ENCODE results near the gene PCNX3.

PCNX3 gene

DNA sequence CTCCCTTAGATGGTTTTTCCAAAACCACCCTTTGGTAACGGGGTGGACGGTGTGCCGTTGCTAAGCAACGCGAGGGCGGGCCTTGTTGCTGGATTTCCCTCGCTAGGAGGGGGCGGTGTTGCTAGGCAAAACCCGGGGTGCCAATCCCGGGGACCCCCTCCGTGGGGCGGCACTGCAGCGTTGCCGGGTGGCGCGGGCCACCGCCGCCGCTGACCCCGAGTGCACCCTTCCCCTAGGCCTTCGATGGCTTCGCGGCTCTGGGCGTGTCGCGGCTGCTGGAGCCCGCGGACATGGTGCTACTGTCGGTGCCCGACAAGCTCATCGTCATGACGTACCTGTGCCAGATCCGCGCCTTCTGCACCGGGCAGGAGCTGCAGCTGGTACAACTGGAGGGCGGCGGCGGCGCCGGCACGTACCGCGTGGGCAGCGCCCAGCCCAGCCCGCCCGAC lies 30.8 kb upstream of the PCNX3 start:
- TF ChIP-seq CTCF (IDR thresholded peaks at IDR 0.05; ENCODE audit: low read depth, low read length): no peak
- Histone ChIP-seq H3K4me3 (ENCODE audit: low read depth, low read length) (no peak overlapping the region), H3K9me3 (ENCODE audit: severe bottlenecking) (no peaks in the 10 kb centered on the region), H3K27me3 (ENCODE audit: insufficient read depth, low read depth, severe bottlenecking) (no peaks in the 10 kb centered on the region), H3K36me3 (peaks cover 6% of the 10 kb centered on the region), H3K27ac (no peak overlapping the region)
- no peak for DNase-seq

GRCh38 chr11:65585396-65586246 lies 30.0 kb upstream of the PCNX3 start:
- H3K27ac ChIP-seq: peak overlapping the region; percentile 30; the same call in 1 of the 2 replicates
- H3K36me3 ChIP-seq: peaks cover 6% of the 10 kb centered on the region
- no peak for TF ChIP-seq CTCF (IDR thresholded peaks at IDR 0.05; ENCODE audit: low read depth, low read length)
- H3K9me3 ChIP-seq (ENCODE audit: severe bottlenecking): no peaks in the 10 kb centered on the region
- DNase-seq: no peak
- no peaks in the 10 kb centered on the region for H3K27me3 ChIP-seq (ENCODE audit: insufficient read depth, low read depth, severe bottlenecking)
- H3K4me3 ChIP-seq (ENCODE audit: low read depth, low read length): no peak overlapping the region

DNA sequence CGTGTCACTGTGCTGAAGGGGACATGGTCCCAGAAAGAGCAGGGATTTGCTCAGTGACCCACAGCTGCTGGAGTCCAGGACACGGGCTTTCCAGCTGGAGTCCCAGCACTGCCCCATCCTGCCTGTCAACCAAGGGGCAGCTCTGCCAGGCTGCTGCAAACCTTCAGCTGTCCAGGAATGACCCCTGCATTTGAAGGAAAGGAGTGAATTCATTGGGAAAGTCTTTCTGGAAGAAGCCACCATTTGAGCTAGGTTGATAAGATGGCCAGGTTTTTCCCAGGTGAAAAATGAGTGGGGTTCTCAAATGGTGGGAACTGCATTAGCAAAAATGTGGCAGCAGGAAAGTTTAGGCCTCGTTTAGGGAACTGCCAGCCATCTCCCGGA lies 29.3 kb upstream of the PCNX3 start:
- H3K27ac ChIP-seq: peak overlapping the region; percentile 30
- H3K36me3 ChIP-seq: peaks cover 9% of the 10 kb centered on the region
- H3K9me3 ChIP-seq (ENCODE audit: severe bottlenecking): no peaks in the 10 kb centered on the region
- no peak overlapping the region for H3K4me3 ChIP-seq (ENCODE audit: low read depth, low read length)
- TF ChIP-seq CTCF (IDR thresholded peaks at IDR 0.05; ENCODE audit: low read depth, low read length): no peak
- DNase-seq: no peak
- no peaks in the 10 kb centered on the region for H3K27me3 ChIP-seq (ENCODE audit: insufficient read depth, low read depth, severe bottlenecking)

DNA sequence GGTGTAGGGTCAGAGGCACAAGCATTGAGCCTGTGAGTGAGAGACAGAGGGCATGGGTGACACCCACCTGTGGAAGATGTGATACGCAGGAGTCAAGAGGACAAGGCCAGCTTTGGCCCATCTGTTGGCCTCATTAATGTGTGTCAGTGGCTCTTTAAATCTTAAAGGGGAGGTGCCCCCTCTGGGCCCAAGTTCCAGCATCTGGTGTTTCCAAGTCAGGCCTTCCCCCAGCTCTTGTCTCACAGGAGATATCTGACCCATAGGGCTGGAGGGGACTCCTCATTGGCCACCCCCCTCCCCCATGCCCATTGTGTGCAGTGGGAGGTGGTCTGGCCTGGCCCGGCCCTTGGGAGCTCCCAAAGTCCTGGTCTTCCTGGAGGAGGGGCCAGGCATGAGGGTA lies 28.9 kb upstream of the PCNX3 start:
- H3K4me3 ChIP-seq (ENCODE audit: low read depth, low read length): no peak overlapping the region
- DNase-seq: peak; percentile 81
- peaks cover 9% of the 10 kb centered on the region for H3K36me3 ChIP-seq
- no peaks in the 10 kb centered on the region for H3K27me3 ChIP-seq (ENCODE audit: insufficient read depth, low read depth, severe bottlenecking)
- no peaks in the 10 kb centered on the region for H3K9me3 ChIP-seq (ENCODE audit: severe bottlenecking)
- TF ChIP-seq CTCF (IDR thresholded peaks at IDR 0.05; ENCODE audit: low read depth, low read length): no peak
- peak overlapping the region; percentile 61 for H3K27ac ChIP-seq

- no peak overlapping the region for H3K4me3 ChIP-seq (ENCODE audit: low read depth, low read length)
- H3K36me3 ChIP-seq: peaks cover 9% of the 10 kb centered on the region
Observed at GRCh38 chr11:65588199-65589054, 27.1 kb upstream of the PCNX3 start.

More at GRCh38 chr11:65588199-65589054, 27.1 kb upstream of the PCNX3 start:
- Histone ChIP-seq H3K27me3 (ENCODE audit: insufficient read depth, low read depth, severe bottlenecking) (no peaks in the 10 kb centered on the region), H3K27ac (peak overlapping the region; percentile 28), H3K9me3 (ENCODE audit: severe bottlenecking) (no peaks in the 10 kb centered on the region)
- TF ChIP-seq CTCF (IDR thresholded peaks at IDR 0.05; ENCODE audit: low read depth, low read length): peak; percentile 72
- DNase-seq: peak; percentile 78

Data from WERI-Rb-1 (cell line).